Keratinocyte (primary cell): ENCODE measurements around the gene ETFRF1. TPM values are rescaled to one million over a fixed set of nuclear protein-coding genes. Genes with fewer than 3 reads are reported as not detected.

ENCODE experiments used
- DNase-seq: peaks from one replicate; pipeline ENCODE4 v3.0.0-alpha.2; 2011; ENCODE audit warnings: low read depth, missing footprints, low spot score
- FAIRE-seq: peaks from 2 replicates; lab custom pipeline; 2011; peaks lifted over from hg19 to GRCh38; lab: Jason Lieb, UNC
- H2AFZ ChIP-seq: 2 replicates; pipeline ENCODE4 v1.6.0; 2012; ENCODE audit warnings: low read length, control low read depth, inconsistent platforms; ENCODE audit not compliant: control insufficient read depth
- H3K27ac ChIP-seq: 2 replicates; pipeline ENCODE4 v1.5.1; 2011; ENCODE audit warnings: low read length; ENCODE audit not compliant: control insufficient read depth, insufficient read depth
- H3K27me3 ChIP-seq: 3 replicates; pipeline ENCODE4 v1.6.0; 2011; ENCODE audit warnings: low read length; ENCODE audit not compliant: control insufficient read depth, insufficient read depth; ENCODE audit errors: extremely low read depth
- H3K36me3 ChIP-seq, 2 experiments: 2 replicates in 1 of 2; 3 replicates in 1 of 2; pipeline ENCODE4 v1.5.1; 2011; ENCODE audit warnings: low read length in 2 of 2, mild to moderate bottlenecking in 1 of 2; ENCODE audit not compliant: control insufficient read depth in 2 of 2, insufficient read depth in 2 of 2; ENCODE audit errors: extremely low read depth in 1 of 2
- H3K4me1 ChIP-seq: 3 replicates; pipeline ENCODE4 v1.5.1; 2011; ENCODE audit warnings: low read length; ENCODE audit not compliant: control insufficient read depth, insufficient read depth; ENCODE audit errors: extremely low read depth
- H3K4me2 ChIP-seq: 3 replicates; pipeline ENCODE4 v1.6.0; 2011; ENCODE audit warnings: low read depth, low read length; ENCODE audit not compliant: control insufficient read depth, insufficient read depth; ENCODE audit errors: extremely low read depth
- H3K4me3 ChIP-seq, 3 experiments: fragments of 200-600 bp in 1 of 3; sonication (generic) in 1 of 3; 2 replicates in 2 of 3; 3 replicates in 1 of 3; pipeline ENCODE4 v1.5.1; 2011 to 2016; ENCODE audit warnings: low read length in 3 of 3, mild to moderate bottlenecking in 3 of 3, control low read depth in 2 of 3, inconsistent platforms in 1 of 3, low read depth in 1 of 3, mixed read lengths in 1 of 3, mixed run types in 1 of 3, moderate library complexity in 1 of 3; ENCODE audit not compliant: control insufficient read depth in 2 of 3, insufficient read depth in 2 of 3; ENCODE audit errors: extremely low read depth in 1 of 3
- H3K79me2 ChIP-seq: 2 replicates; pipeline ENCODE4 v1.6.0; 2012; ENCODE audit warnings: low read length; ENCODE audit not compliant: control insufficient read depth, insufficient read depth
- H3K9ac ChIP-seq: 3 replicates; pipeline ENCODE4 v1.6.0; 2011; ENCODE audit warnings: low read length; ENCODE audit not compliant: control insufficient read depth, insufficient read depth; ENCODE audit errors: extremely low read depth
- H3K9me1 ChIP-seq: 3 replicates; pipeline ENCODE4 v1.6.0; 2011; ENCODE audit warnings: low read length; ENCODE audit not compliant: control insufficient read depth, insufficient read depth; ENCODE audit errors: extremely low read depth
- H3K9me3 ChIP-seq: 2 replicates; pipeline ENCODE4 v1.5.1; 2012; ENCODE audit warnings: low read depth, low read length; ENCODE audit not compliant: control insufficient read depth
- H4K20me1 ChIP-seq: 3 replicates; pipeline ENCODE4 v1.6.0; 2011; ENCODE audit warnings: low read length; ENCODE audit not compliant: control insufficient read depth, insufficient read depth; ENCODE audit errors: extremely low read depth
- CTCF ChIP-seq, 3 experiments: IDR thresholded peaks in 1 of 3; conservative IDR thresholded peaks in 1 of 3; optimal IDR thresholded peaks in 1 of 3; 2 replicates in 2 of 3; 3 replicates in 1 of 3; pipeline versions ENCODE3 to v1.5.1; 2011; ENCODE audit warnings: low read length in 3 of 3, mild to moderate bottlenecking in 3 of 3, moderate library complexity in 2 of 3, control low read depth in 1 of 3, inconsistent platforms in 1 of 3; ENCODE audit not compliant: insufficient read depth in 2 of 3; ENCODE audit errors: extremely low read depth in 1 of 3
- EZH2 ChIP-seq: IDR thresholded peaks from one replicate; pipeline ENCODE4 v1.6.1; 2012; ENCODE audit warnings: inconsistent platforms, mild to moderate bottlenecking, low read length, moderate library complexity
- dilution Hi-C: fragments of 300-500 bp; cut with MboI; formaldehyde crosslinking; loops from one replicate; pipeline ENCODE4 v1.7.0; 2020; ENCODE audit warnings: low sequenced_read_pairs; ENCODE audit not compliant: extremely low pct_ligation_motif_present
- polyA plus RNA-seq, 5 experiments: library from polyadenylated mRNA; depleted of rRNA in 3 of 5; stranded (reverse) in 3 of 5; stranded (forward) in 1 of 5; unstranded in 1 of 5; fragments of >200 nt; gene quantifications; 1 replicate in 1 of 5; 2 replicates in 3 of 5; 3 replicates in 1 of 5; pipeline versions ENCODE4 v1.2.1 to v1.2.3, GENCODE V29; 2011 to 2012; ENCODE audit warnings: missing spikeins in 2 of 5, low read depth in 1 of 5, low replicate concordance in 1 of 5

The ETFRF1 gene
- polyA plus RNA-seq, 1 donor (not counting 4 experiments of a cell fraction or from before 2014, with no cell fraction given) = 13.6 TPM

DNA sequence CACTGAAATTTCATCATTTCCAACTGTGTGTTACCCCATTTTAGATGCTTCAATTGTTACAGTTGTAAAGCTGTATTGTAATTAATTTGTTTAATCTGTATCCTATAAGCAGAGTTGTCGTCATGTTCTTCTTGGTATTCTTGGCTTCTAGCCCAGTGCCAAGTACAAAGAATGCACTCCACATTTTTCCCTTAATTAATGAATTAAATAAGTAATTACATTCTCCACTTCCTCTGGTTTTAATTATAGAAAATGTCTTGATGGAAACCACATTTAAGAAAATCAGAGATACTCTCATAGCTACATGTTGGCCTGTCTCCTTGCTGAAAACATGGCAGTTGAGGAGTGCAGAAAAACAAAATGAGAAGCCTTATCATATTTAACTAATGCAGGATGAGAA lies 823 bp upstream of the ETFRF1 start:
- no peak for FAIRE-seq

GRCh38 chr12:25194722-25195055 lies 348 bp upstream of the ETFRF1 start:
- H3K27me3 ChIP-seq = no peaks in the 10 kb centered on the region
- no peaks in the 10 kb centered on the region for H4K20me1 ChIP-seq
- no peaks in the 10 kb centered on the region for H3K79me2 ChIP-seq
- TF ChIP-seq CTCF (optimal IDR thresholded peaks at IDR 0.05 in 1 of 3, IDR thresholded peaks at IDR 0.05 in 1 of 3, conservative IDR thresholded peaks at IDR 0.05 in 1 of 3; ENCODE audit: extremely low read depth in 1 of 3, insufficient read depth in 2 of 3, low read length in 3 of 3) (no peak), EZH2 (no peak)
- H3K4me2 ChIP-seq = peak overlapping the region; percentile 99
- dilution Hi-C loops = no loop called here
- H3K4me3 ChIP-seq = peak overlapping the region; percentile 54 to 94 (median 92)
- peak; percentile 72 for FAIRE-seq
- peaks cover 9% of the 10 kb centered on the region for H3K4me1 ChIP-seq
- H3K27ac ChIP-seq = peak overlapping the region; percentile 89
- DNase-seq = no peak
- no peaks in the 10 kb centered on the region for H3K9me3 ChIP-seq
- no peaks in the 10 kb centered on the region for H3K9me1 ChIP-seq
- H3K36me3 ChIP-seq = no peaks in the 10 kb centered on the region
- H3K9ac ChIP-seq = peak overlapping the region; percentile 94
- peak overlapping the region; percentile 97 for H2AFZ ChIP-seq

More for the DNA sequence above, 823 bp upstream of the ETFRF1 start:
- Histone ChIP-seq H3K4me1 (peaks cover 9% of the 10 kb centered on the region), H3K9me1 (no peaks in the 10 kb centered on the region), H3K4me2 (peak overlapping the region; percentile 99), H4K20me1 (no peaks in the 10 kb centered on the region), H2AFZ (peak overlapping the region; percentile 3), H3K9ac (no peak overlapping the region), H3K36me3 (no peaks in the 10 kb centered on the region), H3K27ac (peak overlapping the region; percentile 89), H3K9me3 (no peaks in the 10 kb centered on the region), H3K79me2 (no peaks in the 10 kb centered on the region), H3K27me3 (no peaks in the 10 kb centered on the region), H3K4me3 (peak overlapping the region in 2 of 3 experiments; percentile 92 to 94)
- no peak for TF ChIP-seq EZH2
- no peak for TF ChIP-seq CTCF (optimal IDR thresholded peaks at IDR 0.05 in 1 of 3, IDR thresholded peaks at IDR 0.05 in 1 of 3, conservative IDR thresholded peaks at IDR 0.05 in 1 of 3; ENCODE audit: extremely low read depth in 1 of 3, insufficient read depth in 2 of 3, low read length in 3 of 3)
- dilution Hi-C loops = no loop called here
- DNase-seq = no peak
